ENCODE results near the gene MYBPC2. TPM values are rescaled to one million over a fixed set of nuclear protein-coding genes. Genes with fewer than 3 reads are reported as not detected.
A peak's percentile ranks its signal among the peaks of the same experiment; 100 is the strongest.

Gene MYBPC2
- polyA plus RNA-seq, 1 of the 3 experiments (the other 2 are of a cell fraction), result not detected

- WGBS (ENCODE audit: low lambda C conversion rate), result 80% methylated on average over 8 of the region's 8 CpGs
- H3K4me3 ChIP-seq (ENCODE audit: low read depth in 2 of 2, low read length in 1 of 2), result no peak overlapping the region
- POLR2A ChIA-PET, result no interaction called here
- H3K27me3 ChIP-seq (ENCODE audit: insufficient read depth), result no peaks in the 10 kb centered on the region; the same call in 1 of the 2 replicates
- TF ChIP-seq RAD21 (IDR thresholded peaks at IDR 0.05; ENCODE audit: low read length), result no peak
- no peak for TF ChIP-seq RFX5 (IDR thresholded peaks at IDR 0.05; ENCODE audit: low read length)
- TF ChIP-seq RXRA (IDR thresholded peaks at IDR 0.05; ENCODE audit: borderline replicate concordance, low read depth), result no peak
- no peaks in the 10 kb centered on the region for H4K20me1 ChIP-seq (ENCODE audit: insufficient read depth)
- no peak overlapping the region for H2AFZ ChIP-seq (ENCODE audit: low read depth)
- H3K27ac ChIP-seq (ENCODE audit: low read depth in 2 of 2, low read length in 1 of 2), result no peak overlapping the region
- no peaks in the 10 kb centered on the region for H3K9me2 ChIP-seq
- no peak overlapping the region for H3K4me2 ChIP-seq
- no peaks in the 10 kb centered on the region for H3K79me2 ChIP-seq (ENCODE audit: insufficient read depth)
- H3K4me1 ChIP-seq (ENCODE audit: control insufficient read depth in 1 of 2, insufficient read depth in 2 of 2, low read depth in 1 of 2, low read length in 1 of 2), result peaks cover 0 to 7% of the 10 kb centered on the region in 2 experiments; a peak in 1 of 4 replicates
- H3F3A ChIP-seq (replicated peaks; ENCODE audit: insufficient read depth), result no peaks in the 10 kb centered on the region
- H3K9me3 ChIP-seq, result no peaks in the 10 kb centered on the region
- DNase-seq, result no peak
- CTCF ChIA-PET, result interaction anchor here (0.8 to 1.5 kb wide), 4 partner anchors 39 to 128 kb away, joined by 3 to 8 read pairs (median 4); no protein-coding TSS in a partner anchor
- H3K36me3 ChIP-seq (replicated peaks in 1 of 2; ENCODE audit: control insufficient read depth in 1 of 2, insufficient read depth in 2 of 2, low read length in 1 of 2), result no peaks in the 10 kb centered on the region
- no peak overlapping the region for H3K9ac ChIP-seq
These were observed 64.3 kb downstream of the MYBPC2 start for GRCh38 chr19:50497022-50497405.

GRCh38 chr19:50498219-50499056 is 65.7 kb downstream of the MYBPC2 start:
- no peaks in the 10 kb centered on the region for H3K9me3 ChIP-seq
- no peak for TF ChIP-seq MAX (IDR thresholded peaks at IDR 0.05; ENCODE audit: low read depth)
- no peak overlapping the region for H3K4me2 ChIP-seq
- no peak overlapping the region for H3K9ac ChIP-seq
- no peaks in the 10 kb centered on the region for H3F3A ChIP-seq (replicated peaks; ENCODE audit: insufficient read depth)
- DNase-seq, result no peak
- no peak overlapping the region for H3K4me3 ChIP-seq (ENCODE audit: low read depth in 2 of 2, low read length in 1 of 2)
- H3K36me3 ChIP-seq (replicated peaks in 1 of 2; ENCODE audit: control insufficient read depth in 1 of 2, insufficient read depth in 2 of 2, low read length in 1 of 2), result no peaks in the 10 kb centered on the region
- no peak overlapping the region for H3K27ac ChIP-seq (ENCODE audit: low read depth in 2 of 2, low read length in 1 of 2)
- no peaks in the 10 kb centered on the region for H3K27me3 ChIP-seq (ENCODE audit: insufficient read depth)
- ChIA-PET CTCF (no interaction called here), POLR2A (no interaction called here)
- H4K20me1 ChIP-seq (ENCODE audit: insufficient read depth), result no peaks in the 10 kb centered on the region
- peaks cover 0 to 7% of the 10 kb centered on the region in 2 experiments; a peak in 1 of 4 replicates for H3K4me1 ChIP-seq (ENCODE audit: control insufficient read depth in 1 of 2, insufficient read depth in 2 of 2, low read depth in 1 of 2, low read length in 1 of 2)
- no peaks in the 10 kb centered on the region for H3K79me2 ChIP-seq (ENCODE audit: insufficient read depth)
- no peak overlapping the region for H2AFZ ChIP-seq (ENCODE audit: low read depth)
- 53% methylated on average over 11 of the region's 11 CpGs for whole genome bisulfite sequencing (ENCODE audit: low lambda C conversion rate)
- no peaks in the 10 kb centered on the region for H3K9me2 ChIP-seq

- ChIA-PET CTCF (interaction anchor here (0.7 to 2.5 kb wide), 7 partner anchors 10 to 290 kb away, joined by 3 to 11 read pairs (median 6); partner anchors contain the start of genes ACP4 and JOSD2), POLR2A (interaction anchor here (1.4 kb wide), 1 partner anchor 11 kb away, joined by 9 read pairs; the partner anchor contains the start of gene JOSD2)
- H3K27me3 ChIP-seq (ENCODE audit: insufficient read depth), result no peaks in the 10 kb centered on the region
- H3K27ac ChIP-seq (ENCODE audit: low read depth in 2 of 2, low read length in 1 of 2), result no peak overlapping the region
- H2AFZ ChIP-seq (ENCODE audit: low read depth), result no peak overlapping the region
- H3K9me3 ChIP-seq, result no peaks in the 10 kb centered on the region
- H4K20me1 ChIP-seq (ENCODE audit: insufficient read depth), result no peaks in the 10 kb centered on the region
- TF ChIP-seq GATA2 (CRISPR knock-in tag; IDR thresholded peaks at IDR 0.05) (peak; percentile 28; the same call in 1 of the 2 replicates), CTCF (IDR thresholded peaks at IDR 0.05) (peak; percentile 29), MAX (IDR thresholded peaks at IDR 0.05; ENCODE audit: low read depth) (no peak)
- H3K4me2 ChIP-seq, result no peak overlapping the region
- no peaks in the 10 kb centered on the region for H3F3A ChIP-seq (replicated peaks; ENCODE audit: insufficient read depth)
- H3K9ac ChIP-seq, result no peak overlapping the region
- 51% methylated on average over 19 of the region's 27 CpGs for WGBS (ENCODE audit: low lambda C conversion rate)
- H3K79me2 ChIP-seq (ENCODE audit: insufficient read depth), result no peaks in the 10 kb centered on the region
- H3K4me3 ChIP-seq (ENCODE audit: low read depth in 2 of 2, low read length in 1 of 2), result no peak overlapping the region
- no peaks in the 10 kb centered on the region for H3K9me2 ChIP-seq
- H3K36me3 ChIP-seq (replicated peaks in 1 of 2; ENCODE audit: control insufficient read depth in 1 of 2, insufficient read depth in 2 of 2, low read length in 1 of 2), result no peaks in the 10 kb centered on the region
- H3K4me1 ChIP-seq (ENCODE audit: control insufficient read depth in 1 of 2, insufficient read depth in 2 of 2, low read depth in 1 of 2, low read length in 1 of 2), result peaks cover 0 to 7% of the 10 kb centered on the region in 2 experiments; a peak in 1 of 4 replicates
- peak; percentile 84 for DNase-seq
These were observed 67.5 kb downstream of the MYBPC2 start for GRCh38 chr19:50500060-50500752.

Measured in SK-N-SH (cell line).